MM.1S (cell line): ENCODE results near the gene AMBRA1.
A peak's percentile ranks its signal among the peaks of the same experiment; 100 is the strongest.

Experiments used
- CTCF ChIP-seq: fragments of 300-600 bp; sonication (generic); IDR thresholded peaks from 2 replicates; pipeline ENCODE4 v1.5.1; 2016; ENCODE audit warnings: antibody characterized with exemption, low read length, mixed read lengths
- EZH2 ChIP-seq: fragments of 300-600 bp; sonication (generic); optimal IDR thresholded peaks from 2 replicates; pipeline ENCODE3; 2017; ENCODE audit warnings: low read depth, mild to moderate bottlenecking, antibody characterized with exemption, low read length, mixed read lengths
- EZH2phosphoT487 ChIP-seq: fragments of 300-600 bp; sonication (generic); IDR thresholded peaks from 2 replicates; pipeline ENCODE4 v1.6.1; 2018; ENCODE audit warnings: antibody characterized with exemption, low read length

GRCh38 chr11:46489656-46490560 lies 103.9 kb downstream of the AMBRA1 start:
- TF ChIP-seq CTCF: peak; percentile 54
- no peak for TF ChIP-seq EZH2phosphoT487
- TF ChIP-seq EZH2: no peak
